Nephron (organoid): ENCODE results near the gene ASH1L.
"Not testable (repeated sequence)": the region's sequence is repeated elsewhere in the genome, so short reads cannot be mapped to it uniquely, and the experiment has no call there.

Source experiments
- H3K27ac Mint-ChIP-seq, 3 experiments: 2 replicates each; pipeline ENCODE4 v1.8.0; 2020; ENCODE audit warnings: mixed read lengths in 3 of 3, mild to moderate bottlenecking in 2 of 3, moderate library complexity in 1 of 3
- H3K27me3 Mint-ChIP-seq: 2 replicates; pipeline ENCODE4 v1.8.0; 2021; ENCODE audit warnings: low read depth, mild to moderate bottlenecking, moderate library complexity, mixed read lengths
- H3K36me3 Mint-ChIP-seq: 2 replicates; pipeline ENCODE4 v1.8.0; 2020; ENCODE audit warnings: low read depth, mixed read lengths
- H3K4me1 Mint-ChIP-seq: 2 replicates; pipeline ENCODE4 v1.8.0; 2020; ENCODE audit warnings: mixed read lengths
- H3K4me3 Mint-ChIP-seq, 3 experiments: 2 replicates each; pipeline ENCODE4 v1.8.0; 2020; ENCODE audit warnings: mild to moderate bottlenecking in 3 of 3, mixed read lengths in 3 of 3, moderate library complexity in 2 of 3
- H3K9me3 Mint-ChIP-seq: 2 replicates; pipeline ENCODE4 v1.8.0; 2020; ENCODE audit warnings: mixed read lengths
- TF ChIP-seq, protein P1 (sequence below), 3 experiments: fragments of 200-600 bp; sonication (generic); IDR thresholded peaks; one replicate each; pipeline ENCODE4 v1.5.0; 2021; ENCODE audit warnings: antibody characterized with exemption in 3 of 3; ENCODE audit not compliant: unreplicated experiment in 3 of 3

Gene ASH1L

GRCh38 chr1:155295183-155295941, 267.2 kb downstream of the ASH1L start:
- TF ChIP-seq, protein P1, sequence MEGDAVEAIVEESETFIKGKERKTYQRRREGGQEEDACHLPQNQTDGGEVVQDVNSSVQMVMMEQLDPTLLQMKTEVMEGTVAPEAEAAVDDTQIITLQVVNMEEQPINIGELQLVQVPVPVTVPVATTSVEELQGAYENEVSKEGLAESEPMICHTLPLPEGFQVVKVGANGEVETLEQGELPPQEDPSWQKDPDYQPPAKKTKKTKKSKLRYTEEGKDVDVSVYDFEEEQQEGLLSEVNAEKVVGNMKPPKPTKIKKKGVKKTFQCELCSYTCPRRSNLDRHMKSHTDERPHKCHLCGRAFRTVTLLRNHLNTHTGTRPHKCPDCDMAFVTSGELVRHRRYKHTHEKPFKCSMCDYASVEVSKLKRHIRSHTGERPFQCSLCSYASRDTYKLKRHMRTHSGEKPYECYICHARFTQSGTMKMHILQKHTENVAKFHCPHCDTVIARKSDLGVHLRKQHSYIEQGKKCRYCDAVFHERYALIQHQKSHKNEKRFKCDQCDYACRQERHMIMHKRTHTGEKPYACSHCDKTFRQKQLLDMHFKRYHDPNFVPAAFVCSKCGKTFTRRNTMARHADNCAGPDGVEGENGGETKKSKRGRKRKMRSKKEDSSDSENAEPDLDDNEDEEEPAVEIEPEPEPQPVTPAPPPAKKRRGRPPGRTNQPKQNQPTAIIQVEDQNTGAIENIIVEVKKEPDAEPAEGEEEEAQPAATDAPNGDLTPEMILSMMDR (IDR thresholded peaks at IDR 0.05; ENCODE audit: unreplicated experiment in 3 of 3), result no peak
- Mint-ChIP-seq H3K4me1 (peaks cover 13% of the 10 kb centered on the region), H3K27ac (no peak overlapping the region), H3K27me3 (peaks cover 56% of the 10 kb centered on the region), H3K36me3 (no peaks in the 10 kb centered on the region), H3K9me3 (peaks cover 3% of the 10 kb centered on the region), H3K4me3 (no peak overlapping the region)

- Mint-ChIP-seq H3K36me3 (no peaks in the 10 kb centered on the region), H3K4me3 (no peak overlapping the region), H3K4me1 (peaks cover 13% of the 10 kb centered on the region), H3K27ac (no peak overlapping the region), H3K27me3 (peaks cover 56% of the 10 kb centered on the region), H3K9me3 (peaks cover 3% of the 10 kb centered on the region)
- TF ChIP-seq, protein P1 (IDR thresholded peaks at IDR 0.05; ENCODE audit: unreplicated experiment in 3 of 3), result no peak
Observed at GRCh38 chr1:155294520-155295182, 268.0 kb downstream of the ASH1L start.

GRCh38 chr1:155293086-155293749, 269.4 kb downstream of the ASH1L start:
- Mint-ChIP-seq H3K4me1 (peaks cover 13% of the 10 kb centered on the region), H3K36me3 (no peaks in the 10 kb centered on the region), H3K27me3 (peaks cover 56% of the 10 kb centered on the region), H3K4me3 (no peak overlapping the region), H3K27ac (no peak overlapping the region), H3K9me3 (peaks cover 3% of the 10 kb centered on the region)
- TF ChIP-seq, protein P1 (IDR thresholded peaks at IDR 0.05; ENCODE audit: unreplicated experiment in 3 of 3), result no peak

DNA sequence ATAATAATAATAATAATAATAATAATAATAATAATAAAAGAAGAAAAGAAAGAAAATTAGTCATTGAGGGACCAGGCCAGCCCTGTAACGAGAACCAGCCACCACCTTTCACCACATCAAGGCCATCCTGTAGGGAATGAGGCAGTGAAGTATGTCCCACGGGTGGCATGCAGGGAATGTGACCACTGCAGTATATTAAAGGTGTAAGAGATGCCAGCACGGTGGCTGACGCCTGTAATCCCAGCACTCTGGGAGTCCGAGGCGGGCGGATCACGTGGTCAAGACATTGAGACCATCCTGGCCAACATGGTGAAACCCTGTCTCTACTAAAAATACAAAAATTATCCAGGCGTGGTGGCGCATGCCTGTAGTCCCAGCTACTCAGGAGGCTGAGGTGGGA, 271.6 kb downstream of the ASH1L start:
- not testable (repeated sequence) for H3K4me3 Mint-ChIP-seq, H3K9me3 Mint-ChIP-seq, H3K27ac Mint-ChIP-seq, H3K36me3 Mint-ChIP-seq, H3K4me1 Mint-ChIP-seq
- peaks cover 36% of the 10 kb centered on the region for H3K27me3 Mint-ChIP-seq

DNA sequence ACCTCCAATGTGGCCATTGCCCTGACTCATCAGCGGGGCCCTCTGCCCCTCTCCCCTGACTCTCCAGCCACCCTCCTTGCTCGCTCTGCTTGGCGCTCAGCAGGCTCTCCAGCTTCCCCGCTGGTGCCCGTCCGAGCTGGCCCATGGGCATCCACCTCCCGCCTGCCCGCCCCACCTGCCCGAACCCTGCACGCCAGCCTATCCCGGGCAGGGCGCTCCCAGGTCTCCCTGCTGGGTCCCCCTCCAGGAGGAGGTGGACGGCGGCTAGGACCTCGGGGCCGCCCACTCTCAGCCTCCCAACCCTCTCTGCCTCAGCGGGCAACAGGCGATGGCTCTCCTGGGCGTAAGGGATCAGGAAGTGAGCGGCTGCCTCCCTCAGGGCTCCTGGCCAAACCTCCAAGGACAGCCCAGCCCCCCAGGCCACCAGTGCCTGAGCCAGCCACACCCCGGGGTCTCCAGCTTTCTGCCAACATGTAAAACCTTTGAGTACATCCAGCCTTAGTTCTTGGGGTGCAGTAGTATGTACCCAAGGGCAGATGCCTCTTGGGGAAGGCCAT, 274.5 kb downstream of the ASH1L start:
- Mint-ChIP-seq H3K27me3 (peaks cover 13% of the 10 kb centered on the region), H3K4me1 (no peaks in the 10 kb centered on the region), H3K27ac (no peak overlapping the region), H3K4me3 (no peak overlapping the region), H3K9me3 (no peaks in the 10 kb centered on the region), H3K36me3 (no peaks in the 10 kb centered on the region)
- TF ChIP-seq, protein P1 (IDR thresholded peaks at IDR 0.05; ENCODE audit: unreplicated experiment in 3 of 3), result no peak

GRCh38 chr1:155286544-155286943, 276.1 kb downstream of the ASH1L start:
- Mint-ChIP-seq H3K27me3 (peaks cover 3% of the 10 kb centered on the region), H3K36me3 (peaks cover 8% of the 10 kb centered on the region)

More at GRCh38 chr1:155286544-155286943, 276.1 kb downstream of the ASH1L start:
- H3K4me3 Mint-ChIP-seq, result no peak overlapping the region
- TF ChIP-seq, protein P1 (IDR thresholded peaks at IDR 0.05; ENCODE audit: unreplicated experiment in 3 of 3), result no peak
- no peaks in the 10 kb centered on the region for H3K4me1 Mint-ChIP-seq
- H3K27ac Mint-ChIP-seq, result no peak overlapping the region
- H3K9me3 Mint-ChIP-seq, result no peaks in the 10 kb centered on the region
